ENCODE measurements around the gene TMEM213.

GRCh38 chr7:138835087-138835486 is 37.3 kb downstream of the TMEM213 start:
- TF ChIP-seq CTCF (IDR thresholded peaks at IDR 0.05; ENCODE audit: low read depth, low read length, poor library complexity, severe bottlenecking) (no peak), EZH2phosphoT487 (IDR thresholded peaks at IDR 0.05; ENCODE audit: borderline replicate concordance, low read length) (no peak)

Measured in DOHH2 (cell line).